ENCODE results near the gene FASTKD1. TPM values are rescaled to one million over a fixed set of nuclear protein-coding genes. Genes with fewer than 3 reads are reported as not detected.
"Not testable (repeated sequence)": the region's sequence is repeated elsewhere in the genome, so short reads cannot be mapped to it uniquely, and the experiment has no call there.

The FASTKD1 gene
- total RNA-seq, 4 donors from 2014 or later = 8.3 to 15.4 (median 11.0) TPM

GRCh38 chr2:169579044-169579443, 5.4 kb upstream of the FASTKD1 start:
- TF ChIP-seq POLR2AphosphoS5 (IDR thresholded peaks at IDR 0.05) (no peak), EP300 (IDR thresholded peaks at IDR 0.05) (no peak), CTCF (IDR thresholded peaks at IDR 0.05) (no peak), POLR2A (IDR thresholded peaks at IDR 0.05; ENCODE audit: low read depth) (no peak)
- no peaks in the 10 kb centered on the region for H3K9me3 ChIP-seq
- no peak overlapping the region for H3K27ac ChIP-seq (replicated peaks in 1 of 4)
- H3K4me1 ChIP-seq = peaks cover 0 to 2% (median 0%) of the 10 kb centered on the region in 4 donors
- no peak for DNase-seq (ENCODE audit: extremely low spot score)
- no peak overlapping the region for H3K4me3 ChIP-seq
- no peaks in the 10 kb centered on the region for H3K36me3 ChIP-seq
- WGBS = 52% methylated on average over 6 of the region's 6 CpGs
- intact Hi-C loops (cut with DNase I) = no loop called here
- H3K27me3 ChIP-seq = no peaks in the 10 kb centered on the region

GRCh38 chr2:169575264-169575663, 1.6 kb upstream of the FASTKD1 start:
- H3K4me3 ChIP-seq; intact Hi-C loops (cut with DNase I); DNase-seq (ENCODE audit: extremely low spot score); H3K36me3 ChIP-seq; H3K9me3 ChIP-seq; H3K27me3 ChIP-seq; H3K27ac ChIP-seq (replicated peaks in 1 of 4): not testable (repeated sequence)
- WGBS = 100% methylated on average over 2 of the region's 36 CpGs
- peaks cover 0 to 23% (median 16%) of the 10 kb centered on the region in 4 donors for H3K4me1 ChIP-seq

- intact Hi-C loops (cut with DNase I); H3K4me3 ChIP-seq; H3K27ac ChIP-seq (replicated peaks in 1 of 4); H3K27me3 ChIP-seq; DNase-seq (ENCODE audit: extremely low spot score); H3K36me3 ChIP-seq; H3K9me3 ChIP-seq: not testable (repeated sequence)
- WGBS = 86% methylated on average over 5 of the region's 5 CpGs
- H3K4me1 ChIP-seq = peaks cover 0 to 26% (median 16%) of the 10 kb centered on the region in 4 donors
These were observed 874 bp upstream of the FASTKD1 start for GRCh38 chr2:169574539-169574938.

- H3K4me1 ChIP-seq = peaks cover 0 to 26% (median 16%) of the 10 kb centered on the region in 4 donors
- peak overlapping the region in 3 of 4 donors; percentile 66 to 76 (median 75) for H3K27ac ChIP-seq (replicated peaks in 1 of 4)
- H3K27me3 ChIP-seq = no peaks in the 10 kb centered on the region
- TF ChIP-seq POLR2A (IDR thresholded peaks at IDR 0.05; ENCODE audit: low read depth) = no peak
- no peak for TF ChIP-seq EP300 (IDR thresholded peaks at IDR 0.05)
- TF ChIP-seq CTCF (IDR thresholded peaks at IDR 0.05) = no peak
- TF ChIP-seq POLR2AphosphoS5 (IDR thresholded peaks at IDR 0.05) = no peak
- no peak for DNase-seq (ENCODE audit: extremely low spot score)
- intact Hi-C loops (cut with DNase I) = no loop called here
- no peaks in the 10 kb centered on the region for H3K9me3 ChIP-seq
- 33% methylated on average over 6 of the region's 6 CpGs for WGBS
- H3K4me3 ChIP-seq = peak overlapping the region; percentile 64 to 76 (median 74)
- H3K36me3 ChIP-seq = no peaks in the 10 kb centered on the region
These were observed 272 bp upstream of the FASTKD1 start for GRCh38 chr2:169573974-169574299.

GRCh38 chr2:169572821-169573159, 875 bp downstream of the FASTKD1 start:
- peak overlapping the region; percentile 64 to 76 (median 74) for H3K4me3 ChIP-seq
- no peaks in the 10 kb centered on the region for H3K36me3 ChIP-seq
- intact Hi-C loops (cut with DNase I) = no loop called here
- peak overlapping the region in 1 of 4 donors; percentile 76 for H3K27ac ChIP-seq (replicated peaks in 1 of 4)
- no peak for DNase-seq (ENCODE audit: extremely low spot score)
- peaks cover 0 to 26% (median 16%) of the 10 kb centered on the region in 4 donors for H3K4me1 ChIP-seq
- WGBS = 29% methylated on average over 2 of the region's 2 CpGs
- H3K9me3 ChIP-seq = no peaks in the 10 kb centered on the region
- no peaks in the 10 kb centered on the region for H3K27me3 ChIP-seq
- TF ChIP-seq POLR2AphosphoS5 (IDR thresholded peaks at IDR 0.05) = no peak
- TF ChIP-seq POLR2A (IDR thresholded peaks at IDR 0.05; ENCODE audit: low read depth) = no peak
- no peak for TF ChIP-seq CTCF (IDR thresholded peaks at IDR 0.05)
- no peak for TF ChIP-seq EP300 (IDR thresholded peaks at IDR 0.05)

- no peak for DNase-seq (ENCODE audit: extremely low spot score)
- peak overlapping the region in 1 of 4 donors; percentile 73 for H3K4me3 ChIP-seq
- TF ChIP-seq POLR2A (IDR thresholded peaks at IDR 0.05; ENCODE audit: low read depth) (no peak), EP300 (IDR thresholded peaks at IDR 0.05) (no peak), CTCF (IDR thresholded peaks at IDR 0.05) (no peak), POLR2AphosphoS5 (IDR thresholded peaks at IDR 0.05) (no peak)
- H3K36me3 ChIP-seq = no peaks in the 10 kb centered on the region
- no peaks in the 10 kb centered on the region for H3K27me3 ChIP-seq
- H3K4me1 ChIP-seq = peaks cover 0 to 26% (median 16%) of the 10 kb centered on the region in 4 donors
- 88% methylated on average over 1 of the region's 1 CpG for WGBS
- intact Hi-C loops (cut with DNase I) = no loop called here
- H3K9me3 ChIP-seq = no peaks in the 10 kb centered on the region
- no peak overlapping the region for H3K27ac ChIP-seq (replicated peaks in 1 of 4)
These were observed 1.5 kb downstream of the FASTKD1 start for GRCh38 chr2:169572189-169572588.
